ENCODE data around the gene NRCAM. TPM values are rescaled to one million over a fixed set of nuclear protein-coding genes. Genes with fewer than 3 reads are reported as not detected.

The NRCAM gene
- total and polyA plus RNA-seq, 2 of the 8 experiments (the other 6 are each of a cell fraction or from before 2014, with no cell fraction given) = 2.7 to 3.8 TPM

GRCh38 chr7:108282427-108282996, 173.7 kb downstream of the NRCAM start:
- H3K4ac ChIP-seq (replicated peaks; ENCODE audit: insufficient read length, low read depth, low read length) = no peak overlapping the region
- TF ChIP-seq SP1 (IDR thresholded peaks at IDR 0.05; ENCODE audit: low read depth, low read length) = no peak
- no peak overlapping the region for H2BK15ac ChIP-seq (ENCODE audit: low read length)
- H3K4me1 ChIP-seq (replicated peaks in 1 of 4; ENCODE audit: control insufficient read depth in 3 of 4, insufficient read depth in 4 of 4, low read length in 3 of 4) = no peaks in the 10 kb centered on the region
- H3K4me2 ChIP-seq (ENCODE audit: insufficient read depth in 1 of 2, low read depth in 2 of 2, low read length in 2 of 2) = no peak overlapping the region
- H4K8ac ChIP-seq (ENCODE audit: extremely low read depth, insufficient read depth, low read length) = no peak overlapping the region
- H2BK120ac ChIP-seq (replicated peaks; ENCODE audit: low read depth, low read length) = no peak overlapping the region
- peaks cover 0 to 2% of the 10 kb centered on the region in 2 experiments; a peak in 1 of 4 replicates for H3K9me3 ChIP-seq (ENCODE audit: insufficient read depth in 2 of 2, low read depth in 1 of 2, low read length in 1 of 2)
- H3K9ac ChIP-seq (replicated peaks in 1 of 4; ENCODE audit: extremely low read depth in 1 of 4, low read depth in 3 of 4, low read length in 3 of 4) = no peak overlapping the region
- ChIA-PET CTCF (ENCODE audit: partially characterized antibody) (interaction anchor here (1.1 to 1.5 kb wide), 2 partner anchors 79 to 101 kb away, joined by 3 read pairs; no protein-coding TSS in a partner anchor), POLR2A (ENCODE audit: partially characterized antibody) (no interaction called here)
- FAIRE-seq (no peak), DNase-seq (ENCODE audit: low read depth in 1 of 2, low spot score in 2 of 2) (no peak)
- no peak overlapping the region for H2BK20ac ChIP-seq (ENCODE audit: low read length)
- H2AFZ ChIP-seq (ENCODE audit: low read length) = no peak overlapping the region
- H3K27ac ChIP-seq (ENCODE audit: low read depth, low read length) = no peak overlapping the region
- H3K4me3 ChIP-seq (ENCODE audit: extremely low read depth in 1 of 4, insufficient read depth in 2 of 4, low read depth in 3 of 4, low read length in 4 of 4) = no peak overlapping the region
- no peaks in the 10 kb centered on the region for H3K36me3 ChIP-seq (ENCODE audit: control insufficient read depth in 2 of 4, insufficient read depth in 4 of 4, low read length in 3 of 4)
- no peaks in the 10 kb centered on the region for H3K79me1 ChIP-seq (ENCODE audit: low read depth, low read length)
- WGBS, 2 experiments (ENCODE audit: extremely low coverage in 1 of 2, insufficient coverage in 1 of 2, insufficient read length in 1 of 2, insufficient replicate concordance in 2 of 2, low coverage in 1 of 2, low lambda C conversion rate in 2 of 2, missing lambda C conversion rate in 1 of 2) = 65% methylated on average over 4 of the region's 4 CpGs; no CpG with 5 or more reads in 1 of the 2 experiments
- no peak overlapping the region for H3K14ac ChIP-seq (ENCODE audit: insufficient read length)
- no peak overlapping the region for H4K91ac ChIP-seq (replicated peaks; ENCODE audit: insufficient read length, low read length)
- no peak overlapping the region for H3K18ac ChIP-seq (ENCODE audit: extremely low read depth, low read length)
- H3K23ac ChIP-seq (ENCODE audit: insufficient read length) = no peak overlapping the region
- no peaks in the 10 kb centered on the region for H3K79me2 ChIP-seq (ENCODE audit: control insufficient read depth in 1 of 2, insufficient read depth in 2 of 2, low read length in 2 of 2)
- H2BK12ac ChIP-seq (ENCODE audit: low read depth, low read length) = no peak overlapping the region
- H4K20me1 ChIP-seq (replicated peaks in 1 of 2; ENCODE audit: control insufficient read depth in 1 of 2, insufficient read depth in 2 of 2, low read length in 2 of 2) = no peaks in the 10 kb centered on the region
- no peak overlapping the region for H2BK5ac ChIP-seq (ENCODE audit: low read depth, low read length)
- no peaks in the 10 kb centered on the region for H3K23me2 ChIP-seq (ENCODE audit: low read depth, low read length)
- H3K27me3 ChIP-seq (replicated peaks in 1 of 4; ENCODE audit: control insufficient read depth in 3 of 4, extremely low read depth in 1 of 4, insufficient read depth in 3 of 4, low read length in 3 of 4) = no peaks in the 10 kb centered on the region
- H2AK5ac ChIP-seq (ENCODE audit: low read depth, low read length) = no peak overlapping the region
- H3K56ac ChIP-seq (replicated peaks; ENCODE audit: insufficient read length, low read depth, low read length) = no peak overlapping the region
- H4K5ac ChIP-seq (ENCODE audit: insufficient read length, low read depth, low read length) = no peak overlapping the region

Measured in H1 (cell line).